ENCODE data around the gene SOD3.

DNA sequence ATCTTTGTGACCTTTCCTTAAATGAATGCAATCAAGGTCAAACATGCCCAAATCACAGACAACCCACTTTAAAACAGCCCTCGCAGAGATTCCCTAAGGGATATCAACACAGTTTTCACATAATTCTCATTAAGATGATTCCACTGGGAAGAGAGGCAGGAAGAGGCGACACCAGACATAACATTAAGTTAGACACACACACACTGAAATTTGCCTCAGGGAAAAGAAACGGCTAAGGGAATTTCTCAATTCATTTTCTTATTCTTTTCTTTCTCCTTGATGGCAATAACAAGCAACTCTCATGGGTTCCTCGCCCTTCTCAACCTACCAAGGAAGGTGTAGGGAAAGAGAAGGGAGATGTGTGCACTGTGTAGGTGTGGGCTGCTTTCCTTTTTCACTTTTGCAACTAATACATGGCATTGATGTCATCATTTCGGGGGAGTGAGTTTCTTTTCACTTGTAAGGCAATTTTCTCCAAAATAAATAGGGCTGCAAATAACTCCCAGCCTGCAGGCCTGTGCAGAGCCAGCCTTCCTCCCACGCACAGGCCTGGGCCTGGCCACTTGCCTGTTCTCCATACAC lies 41.4 kb downstream of the SOD3 start:
- TF ChIP-seq GATA2 (IDR thresholded peaks at IDR 0.05; ENCODE audit: low read depth, low read length) (no peak), GATA3 (IDR thresholded peaks at IDR 0.05; ENCODE audit: low read depth, low read length) (no peak)
